ENCODE data around the gene ECHS1.

Gene ECHS1

GRCh38 chr10:133349160-133349568 lies 24.0 kb downstream of the ECHS1 start:
- H3K9me3 ChIP-seq (ENCODE audit: control insufficient read depth, insufficient read depth, low read depth, low read length): no peaks in the 10 kb centered on the region
- H3K4me1 ChIP-seq (ENCODE audit: control insufficient read depth, insufficient read depth, low read length): no peaks in the 10 kb centered on the region
- H3K4me3 ChIP-seq (ENCODE audit: low read depth, low read length): no peak overlapping the region
- ChIA-PET CTCF (no interaction called here), POLR2A (no interaction called here)
- TF ChIP-seq ZNF157 (tag by site-specific recombination; IDR thresholded peaks at IDR 0.05) (0 out of 2 replicates have a peak, but pooled peaks have one; percentile 34), EGR2 (tag by site-specific recombination; IDR thresholded peaks at IDR 0.05; ENCODE audit: low read depth) (peak; percentile 61), KLF1 (tag by site-specific recombination; IDR thresholded peaks at IDR 0.05) (0 out of 2 replicates have a peak, but pooled peaks have one; percentile 37), ZBTB48 (tag by site-specific recombination; IDR thresholded peaks at IDR 0.05) (peak; percentile 46; the same call in 1 of the 2 replicates), ZNF549 (tag by site-specific recombination; IDR thresholded peaks at IDR 0.05) (no peak), ZNF76 (tag by site-specific recombination; IDR thresholded peaks at IDR 0.05; ENCODE audit: borderline replicate concordance, low read depth) (no peak), ZNF791 (tag by site-specific recombination; IDR thresholded peaks at IDR 0.05) (peak; percentile 20; the same call in 1 of the 2 replicates), INSM2 (tag by site-specific recombination; IDR thresholded peaks at IDR 0.05) (no peak), ELK4 (IDR thresholded peaks at IDR 0.05; ENCODE audit: borderline replicate concordance, low read depth, low read length) (no peak), ZNF133 (tag by site-specific recombination; IDR thresholded peaks at IDR 0.05) (no peak), ZNF335 (tag by site-specific recombination; conservative IDR thresholded peaks at IDR 0.05) (no peak), YY2 (tag by site-specific recombination; IDR thresholded peaks at IDR 0.05) (no peak), ZNF16 (tag by site-specific recombination; IDR thresholded peaks at IDR 0.05; ENCODE audit: low read depth) (no peak), ZNF280D (tag by site-specific recombination; IDR thresholded peaks at IDR 0.05) (no peak), ZNF112 (tag by site-specific recombination; IDR thresholded peaks at IDR 0.05) (no peak), ZNF513 (tag by site-specific recombination; IDR thresholded peaks at IDR 0.05) (no peak), ZIC2 (tag by site-specific recombination; IDR thresholded peaks at IDR 0.05) (0 out of 2 replicates have a peak, but pooled peaks have one; percentile 49), ZSCAN23 (tag by site-specific recombination; IDR thresholded peaks at IDR 0.05) (no peak), ZBTB8A (tag by site-specific recombination; IDR thresholded peaks at IDR 0.05) (no peak), ZFHX2 (tag by site-specific recombination; conservative IDR thresholded peaks at IDR 0.05) (peak; percentile 78), ZSCAN4 (tag by site-specific recombination; IDR thresholded peaks at IDR 0.05) (peak; percentile 66), ZEB2 (tag by site-specific recombination; IDR thresholded peaks at IDR 0.05) (no peak), HIC1 (tag by site-specific recombination; IDR thresholded peaks at IDR 0.05) (no peak), ZNF544 (tag by site-specific recombination; IDR thresholded peaks at IDR 0.05) (no peak), ZNF23 (tag by site-specific recombination; IDR thresholded peaks at IDR 0.05; ENCODE audit: borderline replicate concordance) (no peak), ZBTB26 (tag by site-specific recombination; optimal IDR thresholded peaks at IDR 0.05) (no peak), ZSCAN16 (tag by site-specific recombination; IDR thresholded peaks at IDR 0.05) (no peak), ZNF514 (tag by site-specific recombination; IDR thresholded peaks at IDR 0.05) (no peak)
- H3K27ac ChIP-seq (ENCODE audit: extremely low read depth, low read depth, low read length): no peak overlapping the region
- no peaks in the 10 kb centered on the region for H3K36me3 ChIP-seq (ENCODE audit: control insufficient read depth in 2 of 2, insufficient read depth in 1 of 2, low read length in 2 of 2)
